ENCODE data around the gene ECHDC3.
"Not testable (repeated sequence)": the region's sequence is repeated elsewhere in the genome, so short reads cannot be mapped to it uniquely, and the experiment has no call there.

Gene ECHDC3

GRCh38 chr10:11742009-11742778 is at the start of gene ECHDC3:
TSS of gene ECHDC3 (plus strand) at chr10:11742382. CDS start at chr10:11742577, 195 bp downstream.
- peak; percentile 5 to 24 for DNase-seq (ENCODE audit: extremely low read depth in 1 of 2, low read depth in 1 of 2)

GRCh38 chr10:11693376-11693775 is 48.8 kb upstream of the ECHDC3 start:
- no peak for DNase-seq (ENCODE audit: extremely low read depth in 1 of 2, low read depth in 1 of 2)

GRCh38 chr10:11695779-11696178 is 46.4 kb upstream of the ECHDC3 start:
- no peak for DNase-seq (ENCODE audit: extremely low read depth in 1 of 2, low read depth in 1 of 2)

- no peak for DNase-seq (ENCODE audit: extremely low read depth in 1 of 2, low read depth in 1 of 2)
Measured at GRCh38 chr10:11697718-11698527, 44.3 kb upstream of the ECHDC3 start.

- no peak for DNase-seq (ENCODE audit: extremely low read depth in 1 of 2, low read depth in 1 of 2)
Measured at GRCh38 chr10:11698691-11699549, 43.3 kb upstream of the ECHDC3 start.

- no peak for DNase-seq (ENCODE audit: extremely low read depth in 1 of 2, low read depth in 1 of 2)
Measured at GRCh38 chr10:11699550-11700097, 42.6 kb upstream of the ECHDC3 start.

GRCh38 chr10:11700539-11700938 is 41.6 kb upstream of the ECHDC3 start:
- no peak for DNase-seq (ENCODE audit: extremely low read depth in 1 of 2, low read depth in 1 of 2)

GRCh38 chr10:11701451-11702095 is 40.6 kb upstream of the ECHDC3 start:
- no peak for DNase-seq (ENCODE audit: extremely low read depth in 1 of 2, low read depth in 1 of 2)

GRCh38 chr10:11702264-11702663 is 39.9 kb upstream of the ECHDC3 start:
- no peak for DNase-seq (ENCODE audit: extremely low read depth in 1 of 2, low read depth in 1 of 2)

GRCh38 chr10:11704092-11704491 is 38.1 kb upstream of the ECHDC3 start:
- DNase-seq (ENCODE audit: extremely low read depth in 1 of 2, low read depth in 1 of 2) = no peak

- DNase-seq (ENCODE audit: extremely low read depth in 1 of 2, low read depth in 1 of 2) = no peak
Measured at GRCh38 chr10:11705722-11706121, 36.5 kb upstream of the ECHDC3 start.

- no peak for DNase-seq (ENCODE audit: extremely low read depth in 1 of 2, low read depth in 1 of 2)
Measured at GRCh38 chr10:11706895-11707567, 35.2 kb upstream of the ECHDC3 start.

GRCh38 chr10:11707624-11708350 is 34.4 kb upstream of the ECHDC3 start:
- no peak for DNase-seq (ENCODE audit: extremely low read depth in 1 of 2, low read depth in 1 of 2)

- not testable (repeated sequence) for DNase-seq (ENCODE audit: extremely low read depth in 1 of 2, low read depth in 1 of 2)
Measured at GRCh38 chr10:11708801-11709200, 33.4 kb upstream of the ECHDC3 start.

- no peak for DNase-seq (ENCODE audit: extremely low read depth in 1 of 2, low read depth in 1 of 2)
Measured at GRCh38 chr10:11712744-11713143, 29.4 kb upstream of the ECHDC3 start.

GRCh38 chr10:11713186-11713743 is 28.9 kb upstream of the ECHDC3 start:
- no peak for DNase-seq (ENCODE audit: extremely low read depth in 1 of 2, low read depth in 1 of 2)

GRCh38 chr10:11713963-11714362 is 28.2 kb upstream of the ECHDC3 start:
- DNase-seq (ENCODE audit: extremely low read depth in 1 of 2, low read depth in 1 of 2) = no peak

- DNase-seq (ENCODE audit: extremely low read depth in 1 of 2, low read depth in 1 of 2) = no peak
Measured at GRCh38 chr10:11714750-11715365, 27.3 kb upstream of the ECHDC3 start.
